GM19351 (cell line): ENCODE data around the gene PCDHGB4.
"Not testable (repeated sequence)": the region's sequence is repeated elsewhere in the genome, so short reads cannot be mapped to it uniquely, and the experiment has no call there.

ENCODE experiments used
- ATAC-seq: cut with Tn5 transposase; IDR thresholded peaks from one replicate; pipeline ENCODE4 v1.9.1; 2021; ENCODE audit warnings: mild to moderate bottlenecking, moderate library complexity; ENCODE audit not compliant: unreplicated experiment

Gene PCDHGB4

DNA sequence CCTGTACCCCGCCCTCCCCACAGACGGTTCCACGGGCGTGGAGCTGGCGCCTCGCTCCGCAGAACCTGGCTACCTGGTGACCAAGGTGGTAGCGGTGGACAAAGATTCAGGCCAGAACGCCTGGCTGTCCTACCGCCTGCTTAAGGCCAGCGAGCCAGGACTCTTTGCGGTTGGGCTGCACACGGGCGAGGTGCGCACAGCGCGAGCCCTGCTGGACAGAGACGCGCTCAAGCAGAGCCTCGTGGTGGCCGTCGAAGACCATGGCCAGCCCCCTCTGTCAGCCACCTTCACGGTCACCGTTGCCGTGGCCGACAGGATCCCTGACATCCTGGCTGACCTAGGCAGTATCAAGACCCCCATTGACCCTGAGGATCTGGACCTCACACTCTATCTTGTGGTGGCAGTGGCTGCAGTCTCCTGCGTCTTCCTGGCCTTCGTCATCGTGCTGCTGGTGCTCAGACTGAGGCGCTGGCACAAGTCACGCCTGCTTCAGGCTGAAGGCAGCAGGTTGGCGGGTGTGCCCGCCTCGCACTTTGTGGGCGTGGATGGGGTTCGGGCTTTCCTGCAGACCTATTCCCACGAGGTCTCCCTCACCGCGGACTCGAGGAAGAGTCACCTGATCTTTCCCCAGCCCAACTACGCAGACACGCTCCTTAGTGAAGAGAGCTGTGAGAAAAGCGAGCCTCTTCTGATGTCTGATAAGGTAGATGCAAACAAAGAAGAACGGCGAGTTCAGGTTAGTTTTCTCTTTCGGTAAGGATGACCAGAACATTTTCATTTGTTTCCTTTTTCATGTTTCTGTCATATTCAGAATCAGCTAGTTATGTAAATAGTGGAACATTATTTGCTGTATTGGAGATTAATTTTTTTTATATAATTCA lies 21.2 kb upstream of the PCDHGB4 start:
- no peak for ATAC-seq

DNA sequence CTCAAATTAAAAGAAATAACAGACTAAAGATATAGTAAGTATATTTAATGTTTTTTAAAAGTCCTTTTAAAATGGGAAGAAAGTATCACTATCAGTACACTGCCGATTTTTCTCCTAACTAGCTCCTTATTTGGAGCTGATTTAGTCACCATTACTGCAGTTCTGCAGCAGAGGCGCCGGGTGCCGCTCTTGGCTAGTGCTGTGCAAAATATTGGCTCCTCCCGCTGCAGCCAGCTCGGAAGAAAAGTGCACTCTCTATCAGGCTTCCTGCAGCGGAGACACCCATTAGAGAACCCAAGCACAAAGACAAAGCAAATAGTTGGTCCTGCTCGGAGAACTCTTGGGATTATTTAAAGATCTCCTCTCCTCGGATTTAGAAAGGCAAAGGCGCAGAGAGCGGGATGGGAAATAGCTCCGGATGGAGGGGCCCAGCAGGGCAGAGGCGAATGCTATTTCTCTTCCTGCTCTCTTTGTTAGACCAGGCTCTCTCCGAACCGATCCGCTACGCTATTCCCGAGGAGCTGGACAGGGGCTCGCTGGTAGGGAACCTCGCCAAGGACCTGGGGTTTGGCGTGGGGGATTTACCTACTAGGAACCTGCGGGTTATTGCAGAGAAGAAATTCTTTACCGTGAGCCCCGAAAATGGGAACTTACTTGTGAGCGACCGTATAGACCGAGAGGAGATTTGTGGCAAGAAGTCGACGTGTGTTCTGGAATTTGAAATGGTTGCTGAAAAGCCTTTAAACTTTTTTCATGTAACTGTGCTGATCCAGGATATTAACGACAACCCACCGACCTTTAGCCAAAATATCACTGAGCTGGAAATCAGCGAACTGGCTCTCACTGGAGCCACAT lies 17.3 kb upstream of the PCDHGB4 start, which contains the start of gene PCDHGB3:
PCDHGB3 (plus strand) TSS at position 249 of the 855 bp plus-strand sequence; CDS start at position 402, 153 bp downstream.
- peak; percentile 99 for ATAC-seq

DNA sequence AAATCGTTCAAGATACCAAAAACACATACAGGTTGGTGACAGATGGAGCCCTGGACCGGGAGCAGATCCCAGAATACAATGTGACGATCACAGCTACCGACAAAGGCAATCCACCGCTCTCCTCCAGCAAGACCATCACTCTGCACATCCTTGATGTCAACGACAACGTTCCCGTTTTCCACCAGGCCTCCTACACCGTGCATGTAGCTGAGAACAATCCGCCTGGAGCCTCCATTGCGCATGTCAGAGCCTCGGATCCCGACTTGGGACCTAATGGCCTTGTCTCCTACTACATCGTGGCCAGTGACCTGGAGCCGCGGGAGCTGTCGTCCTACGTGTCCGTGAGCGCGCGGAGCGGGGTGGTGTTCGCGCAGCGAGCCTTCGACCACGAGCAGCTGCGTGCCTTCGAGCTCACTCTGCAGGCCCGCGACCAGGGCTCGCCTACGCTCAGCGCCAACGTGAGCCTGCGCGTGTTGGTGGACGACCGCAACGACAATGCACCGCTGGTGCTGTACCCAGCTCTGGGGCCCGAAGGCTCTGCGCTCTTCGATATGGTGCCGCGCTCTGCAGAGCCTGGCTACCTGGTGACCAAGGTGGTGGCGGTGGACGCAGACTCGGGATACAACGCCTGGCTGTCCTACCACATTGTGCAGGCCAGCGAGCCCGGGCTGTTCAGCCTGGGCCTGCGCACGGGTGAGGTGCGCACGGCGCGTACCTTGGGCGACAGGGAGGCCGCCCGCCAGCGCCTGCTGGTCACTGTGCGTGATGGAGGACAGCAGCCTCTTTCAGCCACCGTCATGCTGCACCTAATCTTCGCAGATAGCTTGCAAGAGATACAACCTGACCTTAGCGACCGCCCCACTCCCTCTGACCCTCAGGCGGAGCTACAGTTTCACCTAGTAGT lies 15.7 kb upstream of the PCDHGB4 start:
- ATAC-seq: no peak

DNA sequence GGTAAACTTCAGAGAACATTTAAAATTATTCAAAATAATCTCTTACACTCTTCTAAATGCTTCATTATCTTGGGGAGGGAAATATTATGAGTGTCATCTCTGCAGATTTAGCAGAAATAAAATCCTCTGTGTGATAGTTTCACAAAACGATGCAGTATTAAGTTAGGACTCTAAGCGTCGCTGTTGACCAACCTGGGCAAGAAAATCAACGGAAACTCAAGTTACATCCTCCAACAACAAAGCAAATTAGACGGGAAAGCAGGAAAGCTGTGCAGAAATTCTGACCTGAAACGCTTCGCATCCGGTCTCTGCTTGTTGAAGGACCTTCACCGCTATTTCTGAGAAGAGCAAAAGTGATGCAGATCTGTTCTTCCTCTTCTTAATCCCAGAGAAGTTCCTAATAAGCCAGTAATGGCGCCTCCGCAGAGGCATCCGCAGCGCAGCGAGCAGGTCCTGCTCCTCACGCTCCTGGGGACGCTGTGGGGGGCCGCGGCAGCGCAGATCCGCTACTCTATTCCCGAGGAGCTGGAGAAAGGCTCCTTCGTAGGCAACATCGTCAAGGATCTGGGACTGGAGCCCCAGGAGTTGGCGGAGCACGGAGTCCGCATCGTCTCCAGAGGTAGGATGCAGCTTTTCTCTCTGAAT lies 13.7 kb upstream of the PCDHGB4 start, which contains the start of gene PCDHGA6:
PCDHGA6 (plus strand) TSS at position 219 of the 645 bp plus-strand sequence; CDS start at position 412, 193 bp downstream.
- ATAC-seq: no peak

DNA sequence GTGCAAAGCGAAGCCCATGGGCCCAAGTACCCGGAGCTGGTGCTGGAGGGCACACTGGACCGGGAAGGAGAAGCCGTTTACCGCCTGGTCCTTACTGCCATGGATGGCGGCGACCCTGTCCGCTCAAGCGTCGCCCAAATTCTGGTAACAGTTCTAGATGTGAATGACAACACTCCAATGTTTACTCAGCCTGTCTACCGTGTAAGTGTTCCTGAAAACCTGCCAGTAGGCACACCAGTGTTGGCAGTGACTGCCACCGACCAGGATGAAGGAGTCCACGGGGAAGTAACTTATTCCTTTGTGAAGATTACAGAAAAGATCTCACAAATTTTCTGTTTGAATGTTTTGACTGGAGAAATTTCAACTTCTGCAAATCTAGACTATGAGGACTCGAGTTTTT lies 12.9 kb upstream of the PCDHGB4 start:
- no peak for ATAC-seq

DNA sequence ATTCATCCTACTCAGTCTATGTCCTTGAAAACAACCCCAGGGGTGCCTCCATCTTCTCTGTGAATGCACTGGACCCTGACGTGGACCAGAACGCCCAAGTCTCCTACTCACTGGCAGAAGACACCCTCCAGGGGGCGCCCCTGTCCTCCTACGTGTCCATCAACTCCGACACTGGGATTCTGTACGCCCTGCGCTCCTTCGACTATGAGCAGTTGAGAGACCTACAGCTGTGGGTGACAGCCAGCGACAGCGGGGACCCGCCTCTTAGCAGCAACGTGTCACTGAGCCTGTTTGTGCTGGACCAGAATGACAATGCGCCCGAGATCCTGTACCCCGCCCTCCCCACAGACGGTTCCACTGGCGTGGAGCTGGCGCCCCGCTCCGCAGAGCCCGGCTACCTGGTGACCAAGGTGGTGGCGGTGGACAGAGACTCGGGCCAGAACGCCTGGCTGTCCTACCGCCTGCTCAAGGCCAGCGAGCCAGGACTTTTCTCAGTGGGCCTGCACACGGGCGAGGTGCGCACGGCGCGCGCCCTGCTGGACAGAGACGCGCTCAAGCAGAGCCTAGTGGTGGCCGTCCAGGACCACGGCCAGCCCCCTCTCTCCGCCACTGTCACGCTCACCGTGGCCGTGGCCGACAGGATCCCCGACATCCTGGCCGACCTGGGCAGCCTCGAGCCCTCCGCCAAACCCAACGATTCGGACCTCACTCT lies 11.9 kb upstream of the PCDHGB4 start:
- ATAC-seq: not testable (repeated sequence)

DNA sequence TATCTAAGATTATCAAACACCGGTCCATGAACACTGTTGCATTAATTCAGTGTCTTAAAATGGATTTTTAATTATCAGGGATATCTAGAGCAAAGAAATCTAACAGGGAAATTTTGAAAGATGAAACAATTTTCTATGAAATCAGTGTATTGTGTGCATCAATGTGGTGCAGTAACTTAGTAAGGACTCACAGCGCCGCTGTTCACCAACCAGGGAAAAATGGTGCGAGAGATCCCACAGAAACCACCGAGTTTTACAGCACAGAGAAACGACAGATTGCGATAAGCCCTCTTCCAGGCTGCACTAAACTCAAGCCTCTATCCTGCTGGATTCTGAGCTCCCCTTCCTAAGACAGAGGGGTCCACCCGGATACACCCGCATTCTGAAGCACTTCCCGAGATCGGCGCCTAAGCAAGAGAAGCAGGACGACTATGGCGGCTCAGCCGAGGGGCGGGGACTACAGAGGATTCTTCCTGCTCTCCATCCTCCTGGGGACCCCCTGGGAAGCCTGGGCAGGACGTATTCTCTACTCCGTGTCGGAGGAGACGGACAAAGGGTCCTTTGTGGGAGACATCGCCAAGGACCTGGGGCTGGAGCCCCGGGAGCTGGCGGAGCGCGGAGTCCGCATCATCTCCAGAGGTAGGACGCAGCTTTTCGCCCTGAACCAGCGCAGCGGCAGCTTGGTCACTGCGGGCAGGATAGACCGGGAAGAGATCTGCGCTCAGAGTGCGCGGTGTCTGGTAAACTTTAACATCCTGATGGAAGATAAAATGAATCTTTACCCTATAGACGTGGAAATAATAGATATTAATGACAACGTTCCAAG lies 4.8 kb upstream of the PCDHGB4 start, which contains the start of gene PCDHGA7:
PCDHGA7 (plus strand) TSS at position 274 of the 826 bp plus-strand sequence; CDS start at position 432, 158 bp downstream.
- no peak for ATAC-seq

DNA sequence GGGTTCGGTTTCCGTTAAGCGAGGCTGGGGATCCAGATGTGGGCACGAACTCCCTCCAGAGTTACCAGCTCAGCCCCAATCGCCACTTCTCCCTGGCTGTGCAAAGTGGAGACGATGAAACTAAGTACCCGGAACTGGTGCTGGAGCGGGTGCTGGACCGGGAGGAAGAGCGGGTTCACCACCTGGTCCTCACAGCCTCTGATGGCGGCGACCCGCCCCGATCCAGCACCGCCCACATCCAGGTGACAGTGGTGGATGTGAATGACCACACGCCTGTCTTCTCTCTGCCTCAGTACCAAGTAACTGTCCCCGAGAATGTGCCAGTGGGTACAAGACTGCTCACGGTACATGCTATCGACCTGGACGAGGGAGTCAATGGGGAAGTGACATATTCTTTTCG lies 4.2 kb upstream of the PCDHGB4 start:
- no peak for ATAC-seq

DNA sequence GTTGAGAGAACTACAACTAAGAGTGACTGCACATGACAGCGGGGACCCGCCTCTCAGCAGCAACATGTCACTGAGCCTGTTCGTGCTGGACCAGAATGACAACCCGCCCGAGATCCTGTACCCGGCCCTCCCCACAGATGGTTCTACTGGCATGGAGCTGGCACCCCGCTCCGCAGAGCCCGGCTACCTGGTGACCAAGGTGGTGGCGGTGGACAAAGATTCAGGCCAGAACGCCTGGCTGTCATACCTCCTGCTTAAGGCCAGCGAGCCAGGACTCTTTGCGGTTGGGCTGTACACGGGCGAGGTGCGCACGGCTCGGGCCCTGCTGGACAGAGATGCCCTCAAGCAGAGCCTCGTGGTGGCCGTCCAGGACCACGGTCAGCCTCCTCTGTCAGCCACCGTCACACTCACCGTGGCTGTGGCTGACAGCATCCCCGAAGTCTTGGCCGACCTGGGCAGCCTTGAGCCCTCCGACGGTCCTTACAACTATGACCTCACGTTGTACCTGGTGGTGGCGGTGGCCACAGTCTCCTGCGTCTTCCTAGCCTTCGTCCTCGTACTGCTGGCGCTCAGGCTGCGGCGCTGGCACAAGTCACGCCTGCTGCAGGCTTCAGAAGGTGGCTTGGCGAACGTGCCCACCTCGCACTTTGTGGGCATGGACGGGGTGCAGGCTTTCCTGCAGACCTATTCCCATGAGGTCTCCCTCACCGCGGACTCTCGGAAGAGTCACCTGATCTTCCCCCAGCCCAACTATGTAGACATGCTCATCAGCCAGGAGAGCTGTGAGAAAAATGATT lies 2.8 kb upstream of the PCDHGB4 start:
- ATAC-seq: no peak

DNA sequence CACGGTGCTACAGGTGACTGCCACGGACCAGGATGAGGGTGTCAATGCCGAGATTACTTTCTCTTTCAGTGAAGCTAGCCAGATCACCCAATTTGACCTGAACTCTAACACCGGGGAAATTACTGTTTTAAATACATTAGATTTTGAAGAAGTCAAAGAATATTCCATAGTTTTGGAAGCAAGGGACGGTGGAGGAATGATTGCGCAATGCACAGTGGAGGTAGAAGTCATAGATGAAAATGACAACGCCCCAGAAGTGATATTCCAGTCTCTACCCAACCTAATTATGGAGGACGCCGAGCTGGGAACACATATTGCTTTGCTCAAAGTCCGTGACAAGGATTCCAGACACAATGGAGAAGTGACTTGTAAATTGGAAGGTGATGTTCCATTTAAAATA lies 1.2 kb downstream of the PCDHGB4 start:
- ATAC-seq: no peak

DNA sequence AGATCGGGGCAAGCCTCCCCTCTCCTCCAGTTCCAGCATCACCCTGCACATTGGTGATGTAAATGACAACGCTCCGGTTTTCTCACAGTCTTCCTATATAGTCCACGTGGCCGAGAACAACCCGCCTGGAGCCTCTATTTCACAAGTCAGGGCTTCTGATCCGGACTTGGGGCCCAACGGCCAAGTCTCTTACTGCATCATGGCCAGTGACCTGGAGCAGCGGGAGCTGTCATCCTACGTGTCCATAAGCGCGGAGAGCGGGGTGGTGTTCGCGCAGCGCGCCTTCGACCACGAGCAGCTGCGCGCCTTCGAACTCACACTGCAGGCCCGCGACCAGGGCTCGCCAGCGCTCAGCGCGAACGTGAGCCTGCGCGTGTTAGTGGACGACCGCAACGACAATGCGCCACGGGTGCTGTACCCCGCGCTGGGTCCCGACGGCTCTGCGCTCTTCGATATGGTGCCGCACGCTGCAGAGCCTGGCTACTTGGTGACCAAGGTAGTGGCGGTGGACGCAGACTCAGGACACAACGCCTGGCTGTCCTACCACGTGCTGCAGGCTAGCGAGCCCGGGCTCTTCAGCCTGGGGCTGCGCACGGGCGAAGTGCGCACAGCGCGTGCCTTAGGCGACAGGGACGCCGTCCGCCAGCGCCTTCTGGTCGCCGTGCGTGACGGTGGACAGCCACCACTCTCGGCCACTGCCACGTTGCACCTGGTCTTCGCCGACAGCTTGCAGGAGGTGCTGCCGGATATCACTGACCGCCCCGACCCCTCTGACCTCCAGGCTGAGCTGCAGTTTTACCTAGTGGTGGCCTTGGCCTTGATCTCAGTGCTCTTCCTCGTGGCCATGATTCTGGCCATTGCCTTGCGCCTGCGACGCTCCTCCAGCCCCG lies 1.9 kb downstream of the PCDHGB4 start:
- no peak for ATAC-seq

DNA sequence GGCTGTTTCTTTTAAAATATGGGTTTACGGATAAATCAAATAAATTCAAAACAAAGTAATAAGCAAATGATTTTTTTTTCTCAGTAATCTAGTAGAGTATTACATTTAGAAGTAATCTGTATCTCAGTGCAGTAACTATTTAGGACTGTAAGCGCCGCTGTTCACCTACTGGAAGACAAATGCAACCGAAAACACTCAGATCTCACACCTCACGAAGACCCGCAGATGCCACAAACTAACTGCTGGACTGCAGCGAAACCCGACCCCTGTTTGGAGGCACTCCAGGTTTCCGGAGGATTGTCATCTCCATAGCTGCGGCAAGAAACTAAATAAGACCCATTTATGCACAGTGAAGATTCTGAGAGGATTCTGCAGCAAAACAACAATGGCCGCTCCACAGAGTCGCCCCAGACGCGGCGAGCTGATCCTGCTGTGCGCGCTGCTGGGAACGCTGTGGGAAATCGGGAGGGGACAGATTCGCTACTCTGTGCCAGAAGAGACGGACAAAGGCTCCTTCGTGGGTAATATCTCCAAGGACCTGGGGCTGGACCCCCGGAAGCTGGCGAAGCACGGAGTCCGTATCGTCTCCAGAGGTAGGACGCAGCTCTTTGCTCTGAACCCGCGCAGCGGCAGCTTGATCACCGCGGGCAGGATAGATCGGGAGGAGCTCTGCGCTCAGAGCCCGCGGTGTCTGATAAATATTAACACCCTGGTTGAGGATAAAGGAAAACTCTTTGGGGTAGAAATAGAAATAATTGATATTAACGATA lies 5.1 kb downstream of the PCDHGB4 start, which contains the start of gene PCDHGA8:
PCDHGA8 (plus strand) TSS at position 205 of the 770 bp plus-strand sequence; CDS start at position 386, 181 bp downstream.
- no peak for ATAC-seq

DNA sequence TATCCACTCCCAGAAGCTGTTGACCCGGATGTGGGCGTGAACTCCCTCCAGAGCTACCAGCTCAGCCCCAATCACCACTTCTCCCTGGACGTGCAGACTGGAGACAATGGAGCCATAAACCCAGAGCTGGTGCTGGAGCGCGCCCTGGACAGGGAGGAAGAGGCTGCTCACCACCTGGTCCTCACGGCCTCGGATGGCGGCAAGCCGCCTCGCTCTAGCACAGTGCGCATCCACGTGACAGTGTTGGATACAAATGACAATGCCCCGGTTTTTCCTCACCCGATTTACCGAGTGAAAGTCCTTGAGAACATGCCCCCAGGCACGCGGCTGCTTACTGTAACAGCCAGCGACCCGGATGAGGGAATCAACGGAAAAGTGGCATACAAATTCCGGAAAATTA lies 5.8 kb downstream of the PCDHGB4 start:
- no peak for ATAC-seq

DNA sequence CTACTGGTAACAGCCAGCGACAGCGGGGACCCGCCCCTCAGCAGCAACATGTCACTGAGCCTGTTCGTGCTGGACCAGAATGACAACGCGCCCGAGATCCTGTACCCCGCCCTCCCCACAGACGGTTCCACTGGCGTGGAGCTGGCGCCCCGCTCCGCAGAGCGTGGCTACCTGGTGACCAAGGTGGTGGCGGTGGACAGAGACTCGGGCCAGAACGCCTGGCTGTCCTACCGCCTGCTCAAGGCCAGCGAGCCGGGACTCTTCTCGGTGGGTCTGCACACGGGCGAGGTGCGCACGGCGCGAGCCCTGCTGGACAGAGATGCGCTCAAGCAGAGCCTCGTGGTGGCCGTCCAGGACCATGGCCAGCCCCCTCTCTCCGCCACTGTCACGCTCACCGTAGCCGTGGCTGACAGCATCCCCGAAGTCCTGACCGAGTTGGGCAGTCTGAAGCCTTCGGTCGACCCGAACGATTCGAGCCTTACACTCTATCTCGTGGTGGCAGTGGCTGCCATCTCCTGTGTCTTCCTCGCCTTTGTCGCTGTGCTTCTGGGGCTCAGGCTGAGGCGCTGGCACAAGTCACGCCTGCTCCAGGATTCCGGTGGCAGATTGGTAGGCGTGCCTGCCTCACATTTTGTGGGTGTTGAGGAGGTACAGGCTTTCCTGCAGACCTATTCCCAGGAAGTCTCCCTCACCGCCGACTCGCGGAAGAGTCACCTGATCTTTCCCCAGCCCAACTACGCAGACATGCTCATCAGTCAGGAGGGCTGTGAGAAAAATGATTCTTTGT lies 7.1 kb downstream of the PCDHGB4 start:
- not testable (repeated sequence) for ATAC-seq
